Suprapubic skin (tissue), 4 donors: ENCODE results near the gene NBAS.

Source experiments
- CTCF ChIP-seq, 2 donors: fragments of 200-600 bp in 1 of 2; fragments of 450-650 bp in 1 of 2; sonication (generic) in 1 of 2; IDR thresholded peaks; one replicate each; pipeline ENCODE4 v1.5.1; 2016 to 2019; ENCODE audit warnings: antibody characterized with exemption in 2 of 2, mild to moderate bottlenecking in 1 of 2, moderate library complexity in 1 of 2
- EP300 ChIP-seq: sonication (generic); formaldehyde crosslinking; IDR thresholded peaks from one replicate; pipeline ENCODE4 v1.6.1; 2017; ENCODE audit warnings: antibody characterized with exemption
- POLR2AphosphoS5 ChIP-seq, 3 donors: sonication (generic); formaldehyde crosslinking; IDR thresholded peaks; one replicate each; pipeline ENCODE4 v1.6.1; 2017; ENCODE audit warnings: antibody characterized with exemption in 3 of 3

DNA sequence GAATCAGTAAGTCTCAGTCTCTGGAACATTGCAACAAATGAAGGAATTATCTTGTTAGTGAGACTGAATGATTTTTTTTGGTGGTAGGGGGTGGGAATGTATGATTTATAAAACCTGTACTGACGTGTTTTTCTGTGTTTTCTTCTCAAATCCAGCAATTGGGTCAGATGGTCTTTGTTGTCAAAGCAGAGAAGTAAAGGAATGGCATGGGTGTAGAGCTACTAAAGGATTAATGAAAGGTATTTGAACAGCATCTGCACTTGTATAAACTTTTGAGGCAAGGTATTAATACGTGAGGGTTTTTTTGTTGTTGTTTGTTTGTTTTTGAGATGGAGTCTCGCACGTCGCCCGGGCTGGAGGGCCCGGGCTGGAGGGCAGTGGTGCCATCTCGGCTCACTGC is 41.3 kb upstream of the NBAS start:
- TF ChIP-seq CTCF (IDR thresholded peaks at IDR 0.05) (no peak), EP300 (no peak), POLR2AphosphoS5 (IDR thresholded peaks at IDR 0.05) (no peak)
